Liver (tissue), 9 donors: ENCODE results near the gene NOS1AP. TPM values are rescaled to one million over a fixed set of nuclear protein-coding genes. Genes with fewer than 3 reads are reported as not detected.

Experiments used
- DNase-seq: peaks from one replicate; pipeline ENCODE4 v3.0.0-alpha.2; 2017; ENCODE audit warnings: low spot score
- H3K27ac ChIP-seq, 2 donors: one replicate each; pipeline ENCODE4 v1.7.0; 2013; ENCODE audit warnings: inconsistent platforms in 2 of 2, low read length in 2 of 2, control low read depth in 1 of 2, low read depth in 1 of 2, mild to moderate bottlenecking in 1 of 2
- H3K27me3 ChIP-seq, 4 donors: one replicate each; pipeline versions ENCODE4 v1.6.1 to v1.7.0; 2013; ENCODE audit warnings: low read length in 3 of 4, inconsistent platforms in 1 of 4, mild to moderate bottlenecking in 1 of 4, moderate library complexity in 1 of 4; ENCODE audit not compliant: control insufficient read depth in 4 of 4, insufficient read depth in 4 of 4
- H3K36me3 ChIP-seq, 4 donors: one replicate each; pipeline versions ENCODE4 v1.6.1 to v1.7.0; 2013; ENCODE audit warnings: low read length in 3 of 4, mild to moderate bottlenecking in 3 of 4, low read depth in 1 of 4, moderate library complexity in 1 of 4; ENCODE audit not compliant: control insufficient read depth in 4 of 4, insufficient read depth in 3 of 4
- H3K4me1 ChIP-seq, 4 donors: one replicate each; pipeline versions ENCODE4 v1.6.1 to v1.7.0; 2013; ENCODE audit warnings: low read length in 3 of 4, mild to moderate bottlenecking in 3 of 4, moderate library complexity in 1 of 4; ENCODE audit not compliant: control insufficient read depth in 4 of 4, insufficient read depth in 4 of 4
- H3K4me3 ChIP-seq, 3 donors: one replicate each; pipeline versions ENCODE4 v1.6.1 to v1.7.0; 2013; ENCODE audit warnings: low read length in 3 of 3, control low read depth in 1 of 3, low read depth in 1 of 3, mild to moderate bottlenecking in 1 of 3
- H3K9ac ChIP-seq, 2 donors: one replicate each; pipeline ENCODE4 v1.7.0; 2013; ENCODE audit warnings: low read length in 2 of 2, mild to moderate bottlenecking in 2 of 2, moderate library complexity in 2 of 2, control low read depth in 1 of 2, low read depth in 1 of 2
- H3K9me3 ChIP-seq, 4 donors: one replicate each; pipeline versions ENCODE4 v1.6.1 to v1.7.0; 2013; ENCODE audit warnings: low read length in 3 of 4; ENCODE audit not compliant: control insufficient read depth in 4 of 4
- ATF3 ChIP-seq: IDR thresholded peaks from 2 replicates; pipeline ENCODE4 v1.6.1; 2016; ENCODE audit warnings: antibody characterized with exemption
- FOXA1 ChIP-seq: IDR thresholded peaks from 2 replicates; pipeline ENCODE4 v1.6.1; 2016; ENCODE audit warnings: antibody characterized with exemption
- FOXA2 ChIP-seq: IDR thresholded peaks from 2 replicates; pipeline ENCODE4 v1.6.1; 2016; ENCODE audit warnings: antibody characterized with exemption
- GABPA ChIP-seq, 2 donors: IDR thresholded peaks in 1 of 2; conservative IDR thresholded peaks in 1 of 2; 2 replicates each; pipeline ENCODE4 v1.6.1; 2016; ENCODE audit warnings: antibody characterized with exemption in 2 of 2, mild to moderate bottlenecking in 1 of 2, moderate library complexity in 1 of 2
- HNF4A ChIP-seq, 2 donors: conservative IDR thresholded peaks; 2 replicates each; pipeline ENCODE4 v1.6.1; 2016; ENCODE audit warnings: antibody characterized with exemption in 2 of 2, mild to moderate bottlenecking in 2 of 2
- HNF4G ChIP-seq: IDR thresholded peaks from 2 replicates; pipeline ENCODE4 v1.6.1; 2016; ENCODE audit warnings: antibody characterized with exemption
- JUND ChIP-seq, 2 donors: IDR thresholded peaks; 2 replicates each; pipeline ENCODE4 v1.6.1; 2016; ENCODE audit warnings: antibody characterized with exemption in 2 of 2
- MAX ChIP-seq: IDR thresholded peaks from 2 replicates; pipeline ENCODE4 v1.6.1; 2016; ENCODE audit warnings: antibody characterized with exemption
- NR2F2 ChIP-seq: IDR thresholded peaks from 2 replicates; pipeline ENCODE4 v1.6.1; 2016; ENCODE audit warnings: antibody characterized with exemption
- RAD21 ChIP-seq, 2 donors: IDR thresholded peaks; 2 replicates each; pipeline ENCODE4 v1.6.1; 2016; ENCODE audit warnings: antibody characterized with exemption in 2 of 2, mild to moderate bottlenecking in 2 of 2
- REST ChIP-seq: IDR thresholded peaks from 2 replicates; pipeline ENCODE4 v1.6.1; 2016; ENCODE audit warnings: antibody characterized with exemption, mild to moderate bottlenecking
- RXRA ChIP-seq, 2 donors: IDR thresholded peaks; 2 replicates each; pipeline ENCODE4 v1.6.1; 2017 to 2018; ENCODE audit warnings: antibody characterized with exemption in 2 of 2, mild to moderate bottlenecking in 1 of 2
- SP1 ChIP-seq: IDR thresholded peaks from 2 replicates; pipeline ENCODE4 v1.6.1; 2018; ENCODE audit warnings: antibody characterized with exemption, mild to moderate bottlenecking
- TAF1 ChIP-seq: conservative IDR thresholded peaks from 2 replicates; pipeline ENCODE4 v1.6.1; 2016; ENCODE audit warnings: antibody characterized with exemption, mild to moderate bottlenecking
- YY1 ChIP-seq: IDR thresholded peaks from 2 replicates; pipeline ENCODE4 v1.6.1; 2016; ENCODE audit warnings: antibody characterized with exemption, mild to moderate bottlenecking
- ZBTB33 ChIP-seq: IDR thresholded peaks from 2 replicates; pipeline ENCODE4 v1.6.1; 2016; ENCODE audit warnings: antibody characterized with exemption
- WGBS: extraction: QIAGEN DNeasy Blood & Tissue Kit; methylation state at CpG from one replicate; pipeline ENCODE4 v1.1.7; 2013; 5-methylcytosine and 5-hydroxymethylcytosine counted together
- polyA plus RNA-seq, 2 donors: library from polyadenylated mRNA; stranded (reverse) in 1 of 2; unstranded in 1 of 2; fragments of 200-250 nt in 1 of 2; fragments of >200 nt in 1 of 2; fragmentation: Nextera tagmentation in 1 of 2; extraction: Ambion mirVana in 1 of 2; gene quantifications; one replicate each; pipeline versions ENCODE4 v1.2.1 to v1.2.3, GENCODE V29; 2013 to 2015
- total RNA-seq, 2 donors: library from RNA; depleted of rRNA; stranded (reverse); fragments of >200 nt; gene quantifications; one replicate each; pipeline ENCODE4 v1.2.3, GENCODE V29; 2014
- donor health status: healthy.
- donor health status: healthy.
- donor health status: healthy.
- donor health status: healthy.
- donor health status: healthy.

The NOS1AP gene
- total and polyA plus RNA-seq, 4 donors, result 1.4 to 13.0 (median 4.5) TPM

GRCh38 chr1:162314206-162314605 is 244.7 kb downstream of the NOS1AP start:
- DNase-seq, result no peak
- H3K36me3 ChIP-seq, result no peaks in the 10 kb centered on the region
- no peaks in the 10 kb centered on the region for H3K9me3 ChIP-seq
- no peak overlapping the region for H3K9ac ChIP-seq
- no peak for TF ChIP-seq FOXA1
- no peak for TF ChIP-seq RAD21 (IDR thresholded peaks at IDR 0.05)
- TF ChIP-seq FOXA2, result no peak
- no peak for TF ChIP-seq TAF1
- no peak for TF ChIP-seq HNF4G
- TF ChIP-seq GABPA (IDR thresholded peaks at IDR 0.05 in 1 of 2, conservative IDR thresholded peaks at IDR 0.05 in 1 of 2), result no peak
- no peaks in the 10 kb centered on the region for H3K27me3 ChIP-seq
- WGBS, result 95% methylated on average over 1 of the region's 1 CpG
- H3K4me3 ChIP-seq, result no peak overlapping the region
- no peaks in the 10 kb centered on the region for H3K4me1 ChIP-seq
- no peak overlapping the region for H3K27ac ChIP-seq

GRCh38 chr1:162315673-162316072 is 246.2 kb downstream of the NOS1AP start:
- no peak overlapping the region for H3K27ac ChIP-seq
- H3K27me3 ChIP-seq, result no peaks in the 10 kb centered on the region
- no peaks in the 10 kb centered on the region for H3K36me3 ChIP-seq
- H3K9me3 ChIP-seq, result no peaks in the 10 kb centered on the region
- H3K9ac ChIP-seq, result no peak overlapping the region
- TF ChIP-seq NR2F2 (no peak), RAD21 (IDR thresholded peaks at IDR 0.05) (no peak), YY1 (no peak), MAX (no peak), FOXA1 (no peak), JUND (IDR thresholded peaks at IDR 0.05) (no peak), ATF3 (no peak), REST (no peak), FOXA2 (no peak), ZBTB33 (no peak)
- no peaks in the 10 kb centered on the region for H3K4me1 ChIP-seq
- DNase-seq, result no peak
- H3K4me3 ChIP-seq, result no peak overlapping the region
- WGBS, result 80% methylated on average over 2 of the region's 2 CpGs

GRCh38 chr1:162316187-162316586 is 246.7 kb downstream of the NOS1AP start:
- WGBS, result 88% methylated on average over 4 of the region's 4 CpGs
- Histone ChIP-seq H3K4me1 (no peaks in the 10 kb centered on the region), H3K9me3 (no peaks in the 10 kb centered on the region), H3K9ac (no peak overlapping the region), H3K4me3 (no peak overlapping the region), H3K27ac (no peak overlapping the region), H3K36me3 (no peaks in the 10 kb centered on the region), H3K27me3 (no peaks in the 10 kb centered on the region)
- DNase-seq, result no peak
- no peak for TF ChIP-seq GABPA (IDR thresholded peaks at IDR 0.05 in 1 of 2, conservative IDR thresholded peaks at IDR 0.05 in 1 of 2)
- TF ChIP-seq ZBTB33, result no peak
- no peak for TF ChIP-seq HNF4G
- no peak for TF ChIP-seq RAD21 (IDR thresholded peaks at IDR 0.05)
- no peak for TF ChIP-seq TAF1
- no peak for TF ChIP-seq HNF4A (conservative IDR thresholded peaks at IDR 0.05)
- no peak for TF ChIP-seq SP1
- no peak for TF ChIP-seq NR2F2
- TF ChIP-seq FOXA1, result no peak
- no peak for TF ChIP-seq REST
- TF ChIP-seq YY1, result no peak
- no peak for TF ChIP-seq RXRA (IDR thresholded peaks at IDR 0.05)
